ENCODE data around the gene XYLT2. TPM values are rescaled to one million over a fixed set of nuclear protein-coding genes. Genes with fewer than 3 reads are reported as not detected.

Gene XYLT2
- total and polyA plus RNA-seq, 2 of the 8 experiments (the other 6 are each of a cell fraction or from before 2014, with no cell fraction given): 28.0 to 29.9 TPM

- Histone ChIP-seq H3K27ac (ENCODE audit: low read depth, low read length) (no peak overlapping the region), H2AK5ac (ENCODE audit: low read depth, low read length) (no peak overlapping the region), H4K5ac (ENCODE audit: insufficient read length, low read depth, low read length) (no peak overlapping the region), H3K23me2 (ENCODE audit: low read depth, low read length) (no peaks in the 10 kb centered on the region), H4K8ac (ENCODE audit: extremely low read depth, insufficient read depth, low read length) (no peak overlapping the region), H3K9ac (replicated peaks in 1 of 4; ENCODE audit: extremely low read depth in 1 of 4, low read depth in 3 of 4, low read length in 3 of 4) (no peak overlapping the region), H3K23ac (ENCODE audit: insufficient read length) (no peak overlapping the region), H2AFZ (ENCODE audit: low read length) (no peak overlapping the region), H2BK20ac (ENCODE audit: low read length) (no peak overlapping the region), H3K4ac (replicated peaks; ENCODE audit: insufficient read length, low read depth, low read length) (no peak overlapping the region), H3K9me3 (ENCODE audit: insufficient read depth in 2 of 2, low read depth in 1 of 2, low read length in 1 of 2) (no peaks in the 10 kb centered on the region), H3K4me3 (ENCODE audit: extremely low read depth in 1 of 4, insufficient read depth in 2 of 4, low read depth in 3 of 4, low read length in 4 of 4) (no peak overlapping the region), H3K79me1 (ENCODE audit: low read depth, low read length) (peaks cover 5% of the 10 kb centered on the region; the same call in 1 of the 2 replicates), H3K14ac (ENCODE audit: insufficient read length) (no peak overlapping the region), H2BK15ac (ENCODE audit: low read length) (no peak overlapping the region), H3K18ac (ENCODE audit: extremely low read depth, low read length) (no peak overlapping the region), H3K79me2 (ENCODE audit: control insufficient read depth in 1 of 2, insufficient read depth in 2 of 2, low read length in 2 of 2) (no peaks in the 10 kb centered on the region), H4K20me1 (replicated peaks in 1 of 2; ENCODE audit: control insufficient read depth in 1 of 2, insufficient read depth in 2 of 2, low read length in 2 of 2) (peaks cover 2 to 17% of the 10 kb centered on the region in 2 experiments), H3K4me2 (ENCODE audit: insufficient read depth in 1 of 2, low read depth in 2 of 2, low read length in 2 of 2) (no peak overlapping the region), H2BK12ac (ENCODE audit: low read depth, low read length) (no peak overlapping the region), H3K27me3 (replicated peaks in 1 of 4; ENCODE audit: control insufficient read depth in 3 of 4, extremely low read depth in 1 of 4, insufficient read depth in 3 of 4, low read length in 3 of 4) (no peaks in the 10 kb centered on the region), H2BK5ac (ENCODE audit: low read depth, low read length) (no peak overlapping the region), H4K91ac (replicated peaks; ENCODE audit: insufficient read length, low read length) (no peak overlapping the region), H3K36me3 (ENCODE audit: control insufficient read depth in 2 of 4, insufficient read depth in 4 of 4, low read length in 3 of 4) (peaks cover 14 to 50% (median 33%) of the 10 kb centered on the region in 4 experiments), H3K56ac (replicated peaks; ENCODE audit: insufficient read length, low read depth, low read length) (no peak overlapping the region), H2BK120ac (replicated peaks; ENCODE audit: low read depth, low read length) (no peak overlapping the region), H3K4me1 (replicated peaks in 1 of 4; ENCODE audit: control insufficient read depth in 3 of 4, insufficient read depth in 4 of 4, low read length in 3 of 4) (no peaks in the 10 kb centered on the region)
- no peak for DNase-seq (ENCODE audit: low read depth in 1 of 2, low spot score in 2 of 2)
- no peak for FAIRE-seq
- WGBS, 2 experiments (ENCODE audit: extremely low coverage in 1 of 2, insufficient coverage in 1 of 2, insufficient read length in 1 of 2, insufficient replicate concordance in 2 of 2, low coverage in 1 of 2, low lambda C conversion rate in 2 of 2, missing lambda C conversion rate in 1 of 2): 93% methylated on average over 13 of the region's 13 CpGs; no CpG with 5 or more reads in 1 of the 2 experiments
- CTCF ChIA-PET (ENCODE audit: partially characterized antibody): interaction anchor here (0.9 to 2.2 kb wide), 7 partner anchors 8 to 185 kb away, joined by 3 to 7 read pairs (median 4); no protein-coding TSS in a partner anchor
- POLR2A ChIA-PET (ENCODE audit: partially characterized antibody): interaction anchor here (1.7 to 12.4 kb wide), 2 partner anchors 8 to 9 kb away, joined by 5 to 135 read pairs; partner anchors contain the start of gene XYLT2
- TF ChIP-seq RBBP5 (IDR thresholded peaks at IDR 0.05; ENCODE audit: borderline replicate concordance, low read depth, low read length) (no peak), MAFK (IDR thresholded peaks at IDR 0.05; ENCODE audit: low read depth, low read length) (no peak), BRCA1 (IDR thresholded peaks at IDR 0.05; ENCODE audit: low read depth, low read length) (no peak), CBX5 (IDR thresholded peaks at IDR 0.05; ENCODE audit: low read depth, low read length) (no peak), ATF2 (IDR thresholded peaks at IDR 0.05; ENCODE audit: low read length) (no peak), GABPA (IDR thresholded peaks at IDR 0.05; ENCODE audit: borderline replicate concordance, insufficient read depth, low read length) (no peak), SIRT6 (IDR thresholded peaks at IDR 0.05; ENCODE audit: low read length) (no peak), JUN (IDR thresholded peaks at IDR 0.05; ENCODE audit: low read depth, low read length) (no peak), JUND (IDR thresholded peaks at IDR 0.05; ENCODE audit: low read length) (no peak), KDM1A (IDR thresholded peaks at IDR 0.05; ENCODE audit: borderline replicate concordance, low read length) (no peak), TCF12 (IDR thresholded peaks at IDR 0.05; ENCODE audit: low read depth, low read length) (no peak), HDAC6 (IDR thresholded peaks at IDR 0.05; ENCODE audit: low read depth, low read length) (no peak), EGR1 (IDR thresholded peaks at IDR 0.05; ENCODE audit: borderline replicate concordance, low read depth, low read length) (no peak)
These were observed 8.8 kb downstream of the XYLT2 start for GRCh38 chr17:50354776-50355175.
